ENCODE data around the gene CCDC138. TPM values are rescaled to one million over a fixed set of nuclear protein-coding genes. Genes with fewer than 3 reads are reported as not detected.

CCDC138 gene
- 4.8 and 9.4 TPM in 2 replicates for total RNA-seq

DNA sequence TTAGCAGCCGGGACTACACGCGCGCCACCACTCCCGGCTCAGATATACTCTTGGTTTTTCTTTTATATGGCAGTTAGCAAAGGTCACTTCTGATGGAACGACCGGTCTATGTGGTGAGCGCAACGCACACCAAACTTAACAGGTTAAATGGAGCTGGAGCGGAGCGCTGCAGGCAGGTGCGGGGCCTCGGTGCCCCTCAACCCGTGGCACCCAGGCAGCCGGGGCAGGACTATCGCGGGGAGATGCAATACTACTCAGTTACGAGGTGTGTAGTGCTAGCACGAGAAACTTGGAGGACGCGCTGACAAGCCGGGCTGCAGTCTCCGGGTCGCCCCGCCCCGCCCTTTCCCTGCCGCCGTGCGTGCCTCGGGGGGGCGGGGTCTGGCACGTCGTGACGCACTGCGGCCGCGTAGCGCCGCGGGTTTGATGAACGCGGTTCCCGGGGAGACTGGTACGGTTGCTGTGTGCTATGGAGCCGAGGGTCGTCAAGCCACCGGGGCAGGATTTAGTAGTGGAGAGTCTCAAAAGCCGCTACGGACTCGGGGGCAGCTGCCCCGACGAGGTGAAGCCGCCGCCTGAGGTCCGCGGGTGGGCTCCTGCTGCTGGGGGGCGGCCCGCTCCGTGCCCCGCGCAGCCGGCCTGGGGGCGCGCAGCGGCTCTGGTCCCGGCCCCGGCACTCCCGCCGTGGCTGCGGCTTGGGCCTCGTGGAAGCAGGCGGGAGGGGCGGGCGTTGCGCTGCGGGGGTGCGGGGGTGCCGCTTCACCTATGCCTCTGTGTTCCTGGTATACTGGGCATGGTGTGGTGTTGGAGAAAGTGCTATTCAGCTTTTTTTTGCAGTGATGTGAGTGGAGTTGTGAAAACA is at the start of gene CCDC138:
CCDC138 (plus strand) TSS at position 418 of the 862 bp plus-strand sequence; CDS start at position 470, 52 bp downstream.

Small RNA genes within 50 kb of the gene (small RNA-seq; reads per million reads assigned to genes)
- not detected for gene AC073415.1

Other genes with a start within 250 kb of the CCDC138 start
- gene RANBP2, start 67.3 kb upstream of the CCDC138 start, total RNA-seq: 60.6 and 88.4 TPM in 2 replicates
- gene EDAR, start 202.4 kb downstream of the CCDC138 start, total RNA-seq: not detected in 2 replicates